NOMO-1 (cell line): ENCODE measurements around the gene ZNF75A.

Experiments
- DNase-seq, 2 experiments: peaks; one replicate each; lab custom pipeline; 2025; ENCODE audit not compliant: unreplicated experiment in 2 of 2; lab: John Stamatoyannopoulos, UW

The ZNF75A gene

DNA sequence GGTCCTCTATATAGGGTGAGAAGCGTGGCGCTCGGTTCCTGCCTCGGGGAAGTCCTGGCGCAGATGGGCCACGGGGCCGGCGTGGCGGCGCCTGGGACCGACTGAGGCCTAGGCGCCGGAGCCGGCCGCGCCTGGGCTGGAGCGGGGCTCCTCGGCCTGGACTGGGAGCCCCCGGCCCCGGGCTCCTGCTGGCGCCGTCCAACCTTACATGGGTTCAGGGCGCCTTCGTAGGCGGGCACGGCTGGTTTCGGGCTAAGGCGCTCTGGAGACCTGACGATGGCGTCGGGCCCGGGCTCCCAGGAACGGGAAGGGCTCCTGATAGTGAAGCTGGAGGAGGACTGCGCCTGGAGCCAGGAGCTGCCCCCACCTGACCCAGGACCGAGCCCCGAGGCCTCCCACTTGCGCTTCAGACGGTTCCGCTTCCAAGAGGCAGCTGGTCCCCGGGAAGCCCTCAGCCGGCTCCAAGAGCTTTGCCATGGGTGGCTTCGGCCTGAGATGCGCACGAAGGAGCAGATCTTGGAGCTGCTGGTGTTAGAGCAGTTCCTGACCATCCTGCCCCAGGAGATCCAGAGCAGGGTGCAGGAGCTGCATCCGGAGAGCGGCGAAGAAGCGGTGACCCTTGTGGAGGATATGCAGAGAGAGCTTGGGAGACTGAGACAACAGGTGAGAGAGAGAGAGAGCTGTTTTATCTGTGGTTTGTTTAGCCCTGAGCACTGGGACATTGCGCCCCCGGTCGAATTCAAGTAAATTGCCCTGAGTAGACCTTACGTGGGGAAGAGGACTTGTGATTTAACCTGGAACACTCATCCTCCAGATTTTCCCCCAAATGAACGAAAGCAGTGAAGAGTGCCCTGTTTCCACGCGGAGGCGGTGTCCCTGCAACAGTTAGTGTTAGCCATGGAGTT, 21.5 kb upstream of the ZNF75A start:
- DNase-seq, result no peak

DNA sequence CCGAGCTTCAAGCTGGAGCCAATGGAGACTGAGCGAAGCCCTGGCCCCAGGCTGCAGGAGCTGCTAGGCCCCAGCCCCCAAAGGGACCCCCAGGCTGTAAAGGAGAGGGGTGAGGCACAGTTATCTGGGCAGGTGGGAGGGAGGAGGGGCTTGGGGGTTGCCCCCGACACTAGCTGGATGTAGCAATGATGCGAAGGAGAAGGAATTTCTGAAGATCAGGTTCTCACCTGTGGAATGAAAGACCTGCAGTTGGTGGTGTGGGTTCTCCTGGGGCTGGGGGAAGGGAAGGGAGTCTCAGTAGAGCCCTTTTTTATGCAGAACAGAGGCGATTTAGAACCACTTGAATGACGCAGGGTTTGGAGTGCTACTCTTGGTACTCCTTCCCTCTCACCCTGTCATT, 20.2 kb upstream of the ZNF75A start:
- no peak for DNase-seq

DNA sequence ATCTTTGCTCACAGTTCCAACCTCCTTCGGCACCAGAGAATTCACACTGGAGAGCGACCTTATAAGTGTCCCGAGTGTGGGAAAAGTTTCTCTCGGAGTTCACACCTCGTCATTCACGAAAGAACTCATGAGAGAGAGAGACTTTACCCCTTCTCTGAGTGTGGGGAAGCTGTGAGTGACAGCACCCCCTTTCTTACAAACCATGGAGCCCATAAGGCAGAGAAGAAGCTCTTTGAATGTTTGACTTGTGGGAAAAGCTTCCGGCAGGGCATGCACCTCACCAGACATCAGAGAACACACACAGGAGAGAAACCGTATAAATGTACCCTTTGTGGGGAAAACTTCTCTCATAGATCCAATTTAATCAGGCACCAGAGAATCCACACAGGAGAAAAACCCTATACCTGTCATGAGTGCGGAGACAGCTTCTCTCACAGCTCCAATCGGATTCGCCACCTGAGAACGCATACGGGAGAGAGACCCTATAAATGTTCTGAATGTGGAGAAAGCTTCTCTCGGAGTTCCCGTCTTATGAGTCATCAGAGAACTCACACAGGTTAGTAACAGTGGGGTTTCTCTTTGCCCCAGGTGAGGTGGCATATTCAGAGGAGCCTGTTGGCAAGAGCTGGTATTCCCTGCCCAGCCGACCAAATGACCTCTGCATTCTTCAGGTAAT, 15.2 kb upstream of the ZNF75A start:
- no peak for DNase-seq

DNA sequence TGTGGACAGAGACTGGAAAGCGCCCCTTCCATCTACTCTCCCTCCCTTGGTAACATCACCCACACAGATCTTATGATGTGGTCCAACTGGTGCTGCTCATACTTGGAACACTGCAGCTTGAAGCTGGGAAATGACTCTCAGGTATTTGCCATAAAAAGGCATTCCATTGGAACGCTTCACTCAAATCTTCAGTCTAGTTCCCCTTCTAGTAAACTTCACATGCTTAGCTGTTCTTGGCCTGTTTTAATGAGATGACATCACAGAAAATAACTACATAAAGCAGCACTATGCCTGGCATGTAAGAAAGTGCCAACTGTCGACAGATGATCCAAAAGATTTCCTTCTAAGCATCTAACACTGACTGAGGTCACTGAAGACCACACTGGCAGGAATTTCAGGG, 12.7 kb upstream of the ZNF75A start:
- no peak for DNase-seq

DNA sequence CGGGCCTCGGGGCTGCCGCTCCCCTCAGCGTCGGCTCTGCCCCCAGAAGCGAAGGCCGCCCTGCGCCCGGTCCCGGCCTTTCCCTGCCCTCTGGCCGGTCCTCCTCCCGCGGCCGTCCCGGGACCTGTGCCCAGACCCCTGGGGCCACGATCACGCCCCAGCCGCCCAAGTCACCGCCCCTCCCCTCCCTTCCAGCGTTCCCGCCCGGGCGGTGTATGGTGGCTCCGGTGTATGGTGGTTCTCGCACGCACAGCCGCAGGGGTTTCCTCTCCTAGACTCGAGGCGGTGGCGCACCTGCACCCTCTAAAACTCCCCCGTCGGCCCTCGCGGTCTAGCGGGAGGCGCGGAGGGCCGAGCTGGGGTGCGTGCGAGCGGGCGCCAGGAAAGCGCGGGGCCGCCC, 10.1 kb upstream of the ZNF75A start:
- no peak for DNase-seq

DNA sequence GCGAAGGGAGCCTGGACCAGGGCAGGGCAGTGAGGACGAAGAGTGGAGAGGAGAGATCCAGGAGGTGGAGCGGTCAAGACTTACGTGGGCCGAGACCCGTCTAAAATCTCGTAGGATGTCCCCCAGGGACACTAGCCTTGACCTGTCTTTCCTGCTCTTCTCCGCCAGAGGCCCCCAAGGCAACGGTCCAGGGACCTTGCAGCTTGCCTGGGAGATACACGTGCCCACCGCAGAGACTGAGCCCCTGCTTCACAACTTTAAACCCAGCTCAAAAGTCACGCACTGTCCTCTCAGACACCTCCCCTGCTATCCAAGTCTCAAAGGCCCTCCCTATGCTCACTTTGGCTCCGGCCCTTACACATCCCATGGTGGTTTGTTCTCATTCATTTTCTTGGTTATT, 9.5 kb upstream of the ZNF75A start:
- DNase-seq, result no peak

DNA sequence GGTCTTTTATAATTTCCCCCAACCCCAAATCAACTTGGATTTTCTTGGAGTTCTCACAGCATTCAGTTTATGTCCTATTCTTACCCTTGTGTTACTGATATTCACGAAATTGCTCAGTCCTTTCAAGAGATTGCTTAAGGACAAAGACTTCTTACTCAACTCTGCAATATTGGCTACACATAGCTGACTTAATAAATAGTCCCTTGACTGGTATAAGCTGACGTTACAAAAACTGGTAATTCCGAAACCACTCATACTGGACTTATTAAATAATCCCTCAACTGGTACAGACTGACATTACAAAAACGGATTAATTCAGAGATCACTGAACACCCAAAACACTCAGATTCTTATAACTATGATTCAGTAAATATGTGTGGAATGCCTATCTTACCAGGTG, 927 bp upstream of the ZNF75A start:
- no peak for DNase-seq

DNA sequence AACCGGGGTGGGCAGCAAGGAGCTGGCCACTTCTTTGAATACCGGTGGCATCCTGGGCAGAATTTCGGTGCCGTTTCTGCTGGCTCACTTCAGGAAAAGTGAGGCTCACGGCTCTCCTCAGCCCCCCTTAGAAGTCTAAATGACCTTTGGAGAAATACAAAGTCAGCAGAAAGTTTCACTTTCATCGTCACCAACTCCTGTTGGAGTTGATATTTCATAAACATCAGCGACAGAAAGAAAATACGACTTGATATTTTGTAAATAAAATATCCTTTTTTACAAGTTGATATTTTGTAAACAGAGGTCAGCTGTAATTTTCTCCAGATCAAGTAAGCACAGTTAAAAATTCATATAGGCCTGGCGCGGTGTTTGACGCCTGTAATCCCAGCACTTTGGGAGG, 781 bp downstream of the ZNF75A start:
- DNase-seq, result no peak

DNA sequence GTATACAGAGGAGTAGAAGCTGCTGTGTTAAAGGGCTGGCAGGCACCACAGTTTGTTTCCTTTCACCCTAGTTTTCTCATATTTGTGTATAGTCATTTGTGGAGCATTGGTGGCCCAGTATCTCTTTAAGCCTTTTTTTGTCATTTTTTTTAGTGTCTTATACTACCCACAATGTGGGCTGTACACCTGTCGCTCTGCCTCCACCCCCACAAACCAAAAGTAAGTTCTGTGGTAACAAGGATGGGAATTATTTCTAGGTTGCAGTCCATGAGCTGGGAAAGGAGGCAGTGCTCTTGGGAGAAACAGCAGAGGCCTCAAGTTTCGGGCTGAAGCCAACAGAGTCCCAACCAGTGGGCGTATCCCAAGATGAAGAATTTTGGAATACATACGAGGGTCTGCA, 6.2 kb downstream of the ZNF75A start:
- no peak for DNase-seq

DNA sequence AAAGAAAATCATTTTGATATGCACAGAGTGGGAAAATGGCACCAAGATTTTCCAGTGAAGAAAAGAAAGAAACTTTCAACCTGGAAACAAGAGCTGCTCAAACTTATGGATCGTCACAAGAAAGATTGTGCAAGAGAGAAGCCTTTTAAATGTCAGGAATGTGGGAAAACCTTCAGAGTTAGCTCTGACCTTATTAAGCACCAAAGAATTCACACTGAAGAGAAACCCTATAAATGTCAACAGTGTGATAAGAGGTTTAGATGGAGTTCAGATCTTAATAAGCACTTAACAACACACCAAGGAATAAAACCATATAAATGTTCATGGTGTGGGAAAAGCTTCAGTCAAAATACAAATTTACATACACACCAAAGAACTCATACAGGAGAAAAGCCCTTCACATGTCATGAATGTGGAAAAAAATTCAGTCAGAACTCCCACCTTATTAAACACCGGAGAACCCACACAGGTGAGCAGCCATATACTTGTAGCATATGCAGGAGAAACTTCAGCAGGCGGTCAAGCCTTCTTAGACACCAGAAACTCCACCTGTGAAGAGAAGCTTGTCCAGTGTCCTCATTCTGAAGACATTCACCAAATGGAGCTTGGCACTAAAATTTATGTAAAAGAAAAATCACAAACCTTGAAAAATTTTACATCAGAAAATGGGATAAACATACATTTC, 12.2 kb downstream of the ZNF75A start:
- peak; percentile 6 to 8 for DNase-seq

DNA sequence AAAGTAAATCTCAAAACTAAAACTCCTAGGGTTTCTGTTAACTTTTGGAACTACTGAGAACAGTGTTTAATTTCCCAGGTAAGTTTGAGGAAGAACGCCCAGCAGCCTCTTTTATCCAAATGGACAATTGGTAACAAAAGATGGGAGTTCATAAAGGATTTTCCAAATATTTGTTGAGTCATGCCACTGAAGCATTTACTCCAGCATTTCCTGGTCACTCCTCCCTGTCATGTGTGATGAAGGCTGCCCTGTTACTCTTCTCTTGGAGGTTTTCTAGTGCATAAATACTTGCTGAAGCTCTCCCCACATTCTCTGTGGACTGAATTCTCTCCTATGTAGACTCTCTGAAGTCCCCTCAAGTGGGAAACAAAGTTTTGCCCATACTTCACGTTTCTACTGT, 16.5 kb downstream of the ZNF75A start:
- no peak for DNase-seq

DNA sequence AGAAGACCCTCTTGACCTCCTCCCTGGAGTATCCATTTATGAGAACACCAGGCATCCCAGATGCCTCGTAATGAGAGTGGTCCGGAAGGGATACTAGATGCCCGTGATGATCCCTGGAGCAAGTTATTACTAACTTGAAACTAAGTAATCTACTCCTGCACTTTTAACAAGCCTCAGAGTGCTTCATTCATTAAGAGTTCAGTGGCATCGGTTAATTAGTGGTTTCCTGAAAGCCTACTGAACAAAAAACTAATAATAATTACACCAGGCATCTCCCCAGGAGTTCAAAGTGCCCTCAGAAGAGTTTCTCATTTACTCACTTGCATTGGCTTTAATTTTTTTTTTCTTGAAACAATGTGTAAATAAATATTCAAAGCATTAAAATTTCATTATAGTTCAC, 22.2 kb downstream of the ZNF75A start:
- DNase-seq, result no peak

DNA sequence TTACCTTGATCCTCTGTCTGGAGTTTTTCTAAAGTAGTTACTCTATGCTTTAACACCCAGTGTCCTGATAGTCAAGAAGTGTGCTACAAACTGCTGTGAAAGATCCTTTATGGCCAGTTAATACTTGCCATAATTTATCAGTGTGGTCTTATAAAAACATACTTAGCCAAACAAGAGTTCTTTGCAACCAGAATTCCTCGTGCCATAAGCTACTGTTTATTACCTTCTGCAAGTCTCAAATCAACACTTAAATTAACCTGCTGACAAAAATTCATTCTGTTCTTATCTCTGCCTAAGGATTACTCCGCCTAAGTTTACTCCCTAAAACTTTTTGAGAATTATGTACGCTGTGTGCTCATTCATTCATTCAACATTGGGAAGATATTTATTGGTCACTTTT, 22.8 kb downstream of the ZNF75A start:
- DNase-seq, result no peak

DNA sequence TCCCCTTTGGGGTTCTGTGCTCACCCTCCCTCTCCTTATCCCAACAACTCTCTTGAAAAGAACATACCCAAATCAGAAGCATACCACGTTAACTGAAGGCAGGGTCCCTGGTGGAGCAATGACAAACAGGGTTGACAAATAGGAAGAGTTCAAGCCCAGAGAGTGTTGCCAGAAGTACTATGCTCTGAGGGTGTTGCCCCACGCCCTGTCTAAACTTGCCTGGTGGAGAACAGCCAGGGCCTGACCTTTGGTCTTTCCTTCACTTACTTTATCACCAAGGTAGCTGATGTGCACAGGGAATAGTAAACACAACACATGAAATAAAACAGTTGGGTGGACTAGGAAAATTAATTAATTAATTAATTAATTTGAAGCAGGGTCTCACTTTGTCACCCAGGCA, 23.3 kb downstream of the ZNF75A start:
- no peak for DNase-seq

DNA sequence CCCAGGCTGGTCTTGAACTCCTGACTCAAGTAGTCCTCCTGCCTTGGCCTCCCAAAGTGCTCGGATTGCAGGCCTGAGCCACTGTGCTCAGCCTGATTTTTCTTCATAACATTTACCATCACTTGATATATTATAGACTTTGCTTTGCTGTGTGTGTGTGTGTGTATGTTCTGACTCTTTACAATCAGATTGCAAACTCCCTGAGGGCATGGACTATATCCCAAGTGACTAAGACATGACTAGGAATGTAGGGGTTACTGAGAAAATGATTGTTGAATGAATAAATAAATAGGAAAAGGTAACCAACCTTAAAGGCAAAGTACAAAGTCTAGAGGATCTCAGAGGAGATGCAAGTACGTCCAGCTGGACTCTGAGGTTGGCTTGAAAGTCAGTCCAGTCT, 40.7 kb downstream of the ZNF75A start:
- no peak for DNase-seq

DNA sequence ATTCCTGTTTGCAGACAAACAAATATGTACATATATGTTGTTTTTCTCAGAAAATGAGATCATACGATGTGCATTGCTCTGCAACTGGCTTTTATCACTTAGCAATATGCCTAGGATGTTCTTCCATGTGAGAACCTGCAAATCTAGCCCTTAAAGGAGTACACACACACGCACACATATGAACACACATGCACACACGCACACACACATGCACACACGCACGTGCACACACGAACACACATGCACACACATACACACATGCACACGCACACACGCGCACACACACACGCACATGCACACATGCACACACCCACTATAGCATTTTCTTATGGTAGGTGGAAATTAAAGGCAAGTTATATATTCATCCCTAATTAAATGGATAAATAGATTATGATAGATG, 42.3 kb downstream of the ZNF75A start:
- no peak for DNase-seq

DNA sequence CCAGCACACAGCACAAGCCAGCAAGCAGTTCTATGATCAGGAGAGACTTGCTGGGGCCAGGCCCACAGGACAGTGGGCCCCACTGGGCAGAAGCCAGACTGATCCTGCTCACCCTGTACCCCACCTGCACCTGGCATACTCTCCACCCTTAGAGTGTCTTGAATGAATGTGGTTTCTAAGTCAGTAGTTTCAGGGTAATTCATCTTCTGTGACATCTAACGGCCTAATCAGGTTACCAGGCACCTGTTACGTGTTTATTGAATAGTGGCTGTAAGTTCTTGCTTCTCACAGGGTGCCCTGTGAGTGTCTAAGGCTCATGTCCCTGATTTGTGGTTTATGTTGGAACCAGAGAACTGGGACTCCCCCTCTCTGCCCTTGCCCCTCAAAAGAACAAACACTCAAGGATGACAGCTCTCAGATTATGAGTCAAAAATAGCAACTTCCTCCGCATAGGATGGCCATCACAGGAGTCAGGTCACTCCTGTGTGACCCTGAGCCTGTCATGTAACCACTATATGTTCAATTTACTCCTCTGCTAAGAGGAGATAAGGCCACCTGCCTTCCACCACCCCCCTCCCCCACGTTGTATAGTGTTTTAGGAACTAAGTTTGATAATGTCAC, 43.4 kb downstream of the ZNF75A start:
- no peak for DNase-seq

DNA sequence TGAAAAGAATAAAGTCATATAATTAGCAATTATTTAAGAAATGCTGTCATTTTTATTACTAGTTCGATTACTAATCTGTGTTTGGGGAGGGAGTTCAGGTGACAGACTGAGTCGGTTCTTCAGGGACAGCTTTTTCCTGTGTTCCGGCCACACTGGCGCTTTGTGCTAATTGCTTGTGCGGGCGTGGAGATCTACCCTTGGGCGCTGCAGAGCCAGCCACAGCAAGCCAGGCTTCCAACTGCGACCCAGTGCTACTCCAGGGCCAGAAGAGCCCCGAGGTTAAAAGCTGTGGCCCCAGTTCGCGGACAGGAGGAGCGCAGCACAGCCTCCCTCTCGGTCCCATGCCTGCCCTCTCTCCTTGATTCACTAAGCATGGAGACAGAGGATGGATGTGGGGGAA, 43.9 kb downstream of the ZNF75A start:
- DNase-seq, result no peak

DNA sequence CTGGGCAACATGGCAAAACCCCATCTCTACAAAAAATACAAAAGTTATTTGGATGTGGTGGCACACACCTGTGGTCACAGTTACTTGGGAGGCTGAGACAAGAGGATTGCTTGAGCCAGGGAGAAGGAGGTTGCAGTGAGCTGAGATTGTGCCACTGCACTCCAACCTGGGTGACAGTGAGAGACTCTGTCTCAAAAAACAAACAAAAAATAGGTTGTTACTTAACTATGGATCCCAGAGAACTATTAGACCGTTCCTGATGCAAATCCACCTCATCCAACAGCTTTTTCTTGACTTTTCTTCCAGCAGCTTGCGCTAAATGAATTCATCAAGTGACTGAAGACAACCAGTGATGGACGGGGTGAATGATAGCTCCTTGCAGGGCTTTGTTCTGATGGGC, 50.3 kb downstream of the ZNF75A start, which contains the start of gene OR2C1:
Gene OR2C1, plus strand, starts transcription at position 301 of the 400 bp plus-strand sequence. Its CDS starts 52 bp downstream, at position 353.
- no peak for DNase-seq

DNA sequence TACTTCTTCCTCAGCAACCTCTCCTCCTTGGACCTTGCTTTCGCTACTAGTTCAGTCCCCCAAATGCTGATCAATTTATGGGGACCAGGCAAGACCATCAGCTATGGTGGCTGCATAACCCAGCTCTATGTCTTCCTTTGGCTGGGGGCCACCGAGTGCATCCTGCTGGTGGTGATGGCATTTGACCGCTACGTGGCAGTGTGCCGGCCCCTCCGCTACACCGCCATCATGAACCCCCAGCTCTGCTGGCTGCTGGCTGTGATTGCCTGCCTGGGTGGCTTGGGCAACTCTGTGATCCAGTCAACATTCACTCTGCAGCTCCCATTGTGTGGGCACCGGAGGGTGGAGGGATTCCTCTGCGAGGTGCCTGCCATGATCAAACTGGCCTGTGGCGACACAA, 50.8 kb downstream of the ZNF75A start:
- no peak for DNase-seq

DNA sequence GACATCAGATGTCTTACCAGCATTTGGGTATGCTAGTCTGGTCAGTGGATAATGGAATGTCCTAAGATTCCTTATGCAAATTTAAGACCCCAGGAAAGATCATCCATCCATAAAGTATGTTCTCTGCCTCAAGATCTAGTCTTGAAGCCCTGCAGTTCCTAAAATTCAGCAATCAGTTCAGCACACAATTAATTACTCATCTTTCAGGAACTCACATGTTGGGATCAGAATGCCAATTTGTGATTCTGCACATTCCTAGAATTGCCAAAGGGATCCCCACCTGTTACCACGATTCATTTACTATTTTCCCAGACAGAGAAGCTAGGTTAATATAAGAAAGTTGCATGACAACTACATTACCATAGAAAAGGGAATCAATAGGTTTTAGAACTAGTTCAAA, 53.6 kb downstream of the ZNF75A start:
- no peak for DNase-seq
